Fibroblast of villous mesenchyme (primary cell): ENCODE data around the gene SIGLEC7. TPM values are rescaled to one million over a fixed set of nuclear protein-coding genes. Genes with fewer than 3 reads are reported as not detected.

Source experiments
- DNase-seq: peaks from one replicate; pipeline ENCODE4 v3.0.0-alpha.2; 2010; ENCODE audit warnings: low read depth
- H3K4me3 ChIP-seq: 2 replicates; pipeline ENCODE4 v1.5.1; 2011; ENCODE audit warnings: low read depth, mild to moderate bottlenecking, low read length
- total RNA-seq: library from RNA; depleted of rRNA; stranded (reverse); fragments of >200 nt; gene quantifications from 2 replicates; pipeline ENCODE4 v1.2.3, GENCODE V29; 2012
- TF ChIP-seq, protein P1 (sequence below): IDR thresholded peaks from 2 replicates; pipeline ENCODE4 v1.5.1; 2012; ENCODE audit warnings: low read depth, mild to moderate bottlenecking, low read length; ENCODE audit not compliant: insufficient read depth

The SIGLEC7 gene
- total RNA-seq, 1 donor = not detected

GRCh38 chr19:51148580-51148979 is 6.5 kb downstream of the SIGLEC7 start:
- TF ChIP-seq, protein P1, sequence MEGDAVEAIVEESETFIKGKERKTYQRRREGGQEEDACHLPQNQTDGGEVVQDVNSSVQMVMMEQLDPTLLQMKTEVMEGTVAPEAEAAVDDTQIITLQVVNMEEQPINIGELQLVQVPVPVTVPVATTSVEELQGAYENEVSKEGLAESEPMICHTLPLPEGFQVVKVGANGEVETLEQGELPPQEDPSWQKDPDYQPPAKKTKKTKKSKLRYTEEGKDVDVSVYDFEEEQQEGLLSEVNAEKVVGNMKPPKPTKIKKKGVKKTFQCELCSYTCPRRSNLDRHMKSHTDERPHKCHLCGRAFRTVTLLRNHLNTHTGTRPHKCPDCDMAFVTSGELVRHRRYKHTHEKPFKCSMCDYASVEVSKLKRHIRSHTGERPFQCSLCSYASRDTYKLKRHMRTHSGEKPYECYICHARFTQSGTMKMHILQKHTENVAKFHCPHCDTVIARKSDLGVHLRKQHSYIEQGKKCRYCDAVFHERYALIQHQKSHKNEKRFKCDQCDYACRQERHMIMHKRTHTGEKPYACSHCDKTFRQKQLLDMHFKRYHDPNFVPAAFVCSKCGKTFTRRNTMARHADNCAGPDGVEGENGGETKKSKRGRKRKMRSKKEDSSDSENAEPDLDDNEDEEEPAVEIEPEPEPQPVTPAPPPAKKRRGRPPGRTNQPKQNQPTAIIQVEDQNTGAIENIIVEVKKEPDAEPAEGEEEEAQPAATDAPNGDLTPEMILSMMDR = no peak
- H3K4me3 ChIP-seq = no peak overlapping the region
- DNase-seq = no peak

DNA sequence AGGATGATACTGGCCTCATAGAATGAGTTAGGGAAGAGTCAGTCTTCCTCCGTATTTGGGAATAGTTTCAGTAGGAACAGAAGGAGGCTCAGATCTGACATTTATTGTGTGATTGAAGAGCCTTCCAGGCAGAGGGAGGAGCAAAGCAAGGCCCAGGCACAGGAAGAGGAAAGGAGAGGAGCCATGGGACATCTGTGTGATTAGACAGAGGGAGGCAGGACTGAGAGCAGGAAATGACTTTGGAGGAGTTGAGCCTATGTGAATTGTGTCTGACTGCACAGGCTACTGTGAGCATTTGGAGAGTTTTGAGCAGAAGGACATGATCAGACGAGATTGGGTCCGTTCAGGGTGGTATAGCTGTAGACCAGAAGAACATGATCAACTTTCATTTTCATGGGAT is 8.5 kb downstream of the SIGLEC7 start:
- no peak overlapping the region for H3K4me3 ChIP-seq
- DNase-seq = no peak
- TF ChIP-seq, protein P1 = no peak

- DNase-seq = no peak
- H3K4me3 ChIP-seq = no peak overlapping the region
- TF ChIP-seq, protein P1 = no peak
Observed at GRCh38 chr19:51156710-51157109, 14.6 kb downstream of the SIGLEC7 start.

DNA sequence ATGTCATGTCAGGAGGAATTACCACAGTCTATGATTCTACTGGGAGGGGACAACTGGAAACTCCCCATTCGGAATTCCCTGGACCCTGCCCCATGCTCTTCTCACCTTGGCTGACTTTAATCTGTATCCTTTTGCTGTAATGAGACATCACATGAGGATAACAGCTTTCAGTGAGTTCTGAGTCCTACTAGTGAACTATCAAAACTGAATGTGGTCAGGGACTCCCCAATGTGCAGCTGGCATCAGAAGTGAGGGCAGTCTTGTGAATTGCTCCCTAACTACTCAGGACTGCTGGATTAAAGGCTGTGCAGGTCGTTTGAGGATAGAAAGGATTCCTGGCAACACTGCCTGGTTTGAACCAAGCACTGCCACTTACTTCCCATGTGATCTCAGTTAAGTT is 15.2 kb downstream of the SIGLEC7 start:
- no peak overlapping the region for H3K4me3 ChIP-seq
- DNase-seq = no peak
- TF ChIP-seq, protein P1 = no peak

- TF ChIP-seq, protein P1 = peak; percentile 59
- no peak overlapping the region for H3K4me3 ChIP-seq
- peak; percentile 12 for DNase-seq
Observed at GRCh38 chr19:51158474-51159129, 16.5 kb downstream of the SIGLEC7 start.

- no peak overlapping the region for H3K4me3 ChIP-seq
- TF ChIP-seq, protein P1 = no peak
- no peak for DNase-seq
Observed at GRCh38 chr19:51159656-51160055, 17.6 kb downstream of the SIGLEC7 start.

DNA sequence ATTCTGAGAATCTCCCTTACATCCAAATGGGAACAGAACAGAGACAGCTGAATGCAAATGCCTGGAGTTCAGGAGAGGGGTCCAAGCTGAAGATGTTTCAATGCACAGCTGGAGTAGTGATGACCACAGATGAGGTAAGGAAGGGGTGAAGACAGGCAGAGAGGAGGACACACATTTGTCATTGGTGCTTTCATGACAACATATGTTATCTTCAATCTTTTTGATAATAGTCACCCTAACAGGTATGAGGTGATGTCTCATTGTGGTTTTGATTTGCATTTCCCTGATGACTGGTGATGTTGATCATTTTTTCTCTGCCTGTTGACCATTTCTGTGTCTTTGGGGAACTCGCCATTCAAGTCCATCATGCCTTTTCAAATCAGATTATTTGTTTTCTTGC is 19.2 kb downstream of the SIGLEC7 start:
- TF ChIP-seq, protein P1 = no peak
- no peak overlapping the region for H3K4me3 ChIP-seq
- DNase-seq = no peak
